ENCODE results near the gene LANCL2.

LANCL2 gene

DNA sequence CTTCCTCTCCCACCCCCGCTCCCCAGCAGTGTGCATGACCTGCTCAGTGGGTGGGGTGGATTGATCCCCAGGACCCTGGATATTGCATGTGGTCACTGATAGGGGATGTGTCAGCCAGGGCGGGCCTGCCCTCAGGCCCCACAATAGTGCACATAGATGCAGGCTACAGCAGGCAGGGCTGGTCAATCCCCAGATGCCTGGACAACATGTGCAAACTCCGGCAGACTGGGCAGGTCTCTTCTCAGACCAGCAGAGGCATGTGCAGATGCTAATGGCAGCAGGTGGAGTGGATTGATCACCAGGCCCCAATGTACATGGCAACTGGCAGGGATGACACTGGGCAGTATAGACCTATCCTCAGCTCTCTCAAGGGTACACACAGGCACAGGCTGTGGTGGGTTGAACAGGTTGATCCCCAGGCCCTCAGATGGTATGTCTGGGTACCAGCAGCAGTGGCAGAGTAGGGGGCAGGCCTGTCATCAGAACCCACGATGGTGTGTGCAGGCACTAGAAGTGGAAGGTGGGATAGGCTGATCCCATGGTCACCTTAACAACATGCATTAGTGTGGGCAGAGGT, 98.6 kb downstream of the LANCL2 start:
- Histone ChIP-seq H2BK120ac (ENCODE audit: low read depth, low read length) (no peak overlapping the region), H3K14ac (ENCODE audit: low read length) (no peak overlapping the region), H3K9ac (ENCODE audit: low read depth, low read length, poor library complexity) (no peak overlapping the region), H3K18ac (ENCODE audit: low read length) (no peak overlapping the region), H2AFZ (ENCODE audit: low read length) (no peak overlapping the region), H2AK5ac (ENCODE audit: low read depth, low read length) (no peak overlapping the region), H4K91ac (ENCODE audit: low read depth, low read length, poor library complexity) (no peak overlapping the region), H2BK5ac (ENCODE audit: low read length) (no peak overlapping the region), H3K27ac (replicated peaks; ENCODE audit: low read length) (no peak overlapping the region), H3K23ac (ENCODE audit: low read depth, low read length, poor library complexity) (no peak overlapping the region), H3K4me1 (ENCODE audit: control insufficient read depth in 2 of 2, insufficient read depth in 1 of 2, low read depth in 1 of 2, low read length in 2 of 2) (no peaks in the 10 kb centered on the region), H4K8ac (ENCODE audit: low read depth, low read length) (no peak overlapping the region), H3K36me3 (replicated peaks in 1 of 2; ENCODE audit: control insufficient read depth in 2 of 2, insufficient read depth in 2 of 2, low read length in 2 of 2) (peaks cover 18 to 35% of the 10 kb centered on the region in 2 donors), H2BK12ac (ENCODE audit: low read length) (no peak overlapping the region), H3K27me3 (ENCODE audit: control insufficient read depth in 3 of 3, insufficient read depth in 3 of 3, low read depth in 1 of 3, low read length in 3 of 3) (no peaks in the 10 kb centered on the region), H3K9me3 (replicated peaks in 1 of 2; ENCODE audit: control insufficient read depth in 2 of 2, insufficient read depth in 1 of 2, low read depth in 1 of 2, low read length in 2 of 2) (peaks cover 23 to 41% of the 10 kb centered on the region in 2 donors), H3K4ac (ENCODE audit: low read length) (no peak overlapping the region), H3K4me2 (ENCODE audit: insufficient read depth, low read length, poor library complexity, severe bottlenecking) (no peak overlapping the region), H3K79me1 (ENCODE audit: low read depth, low read length) (no peaks in the 10 kb centered on the region), H3K4me3 (ENCODE audit: low read length in 2 of 2) (no peak overlapping the region), H2BK15ac (ENCODE audit: low read length) (no peak overlapping the region)
- no CpG with 5 or more reads among the region's 4 CpGs for WGBS, 2 donors (ENCODE audit: extremely low coverage in 2 of 2, insufficient read length in 2 of 2, insufficient replicate concordance in 1 of 2)
- DNase-seq (ENCODE audit: low spot score) = no peak

DNA sequence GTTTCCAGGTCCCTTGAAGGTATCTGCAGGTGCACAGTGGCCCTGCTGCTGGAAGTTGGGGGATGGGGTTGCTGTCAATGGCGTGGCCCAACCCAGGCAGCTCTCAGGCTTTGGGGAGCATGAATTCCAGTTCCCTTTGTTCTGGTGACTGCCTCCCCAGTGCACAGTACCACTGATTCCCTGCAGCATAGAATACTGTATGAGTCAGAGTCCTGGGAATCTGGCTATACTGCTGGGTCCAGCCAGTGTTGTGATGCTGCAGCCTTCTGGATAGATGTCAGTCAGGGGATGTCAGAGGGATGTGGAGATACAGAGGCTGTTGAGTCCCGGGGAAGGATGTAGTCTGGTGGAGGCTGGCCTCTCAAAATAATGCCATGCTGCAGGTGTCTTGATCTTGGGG, 99.3 kb downstream of the LANCL2 start:
- WGBS, 2 donors (ENCODE audit: extremely low coverage in 2 of 2, insufficient read length in 2 of 2, insufficient replicate concordance in 1 of 2) = no CpG with 5 or more reads among the region's 2 CpGs
- Histone ChIP-seq H3K36me3 (replicated peaks in 1 of 2; ENCODE audit: control insufficient read depth in 2 of 2, insufficient read depth in 2 of 2, low read length in 2 of 2) (peaks cover 18 to 39% of the 10 kb centered on the region in 2 donors), H3K9me3 (replicated peaks in 1 of 2; ENCODE audit: control insufficient read depth in 2 of 2, insufficient read depth in 1 of 2, low read depth in 1 of 2, low read length in 2 of 2) (peaks cover 23 to 36% of the 10 kb centered on the region in 2 donors), H3K27me3 (ENCODE audit: control insufficient read depth in 3 of 3, insufficient read depth in 3 of 3, low read depth in 1 of 3, low read length in 3 of 3) (no peaks in the 10 kb centered on the region), H3K79me1 (ENCODE audit: low read depth, low read length) (no peaks in the 10 kb centered on the region), H3K14ac (ENCODE audit: low read length) (no peak overlapping the region), H3K27ac (replicated peaks; ENCODE audit: low read length) (no peak overlapping the region), H3K4me3 (ENCODE audit: low read length in 2 of 2) (peak overlapping the region in 1 of 2 donors; percentile 13), H3K23ac (ENCODE audit: low read depth, low read length, poor library complexity) (no peak overlapping the region), H2BK15ac (ENCODE audit: low read length) (no peak overlapping the region), H2AFZ (ENCODE audit: low read length) (no peak overlapping the region), H2BK120ac (ENCODE audit: low read depth, low read length) (no peak overlapping the region), H3K4me2 (ENCODE audit: insufficient read depth, low read length, poor library complexity, severe bottlenecking) (no peak overlapping the region), H3K18ac (ENCODE audit: low read length) (no peak overlapping the region), H2AK5ac (ENCODE audit: low read depth, low read length) (no peak overlapping the region), H4K8ac (ENCODE audit: low read depth, low read length) (no peak overlapping the region), H3K9ac (ENCODE audit: low read depth, low read length, poor library complexity) (no peak overlapping the region), H2BK5ac (ENCODE audit: low read length) (no peak overlapping the region), H2BK12ac (ENCODE audit: low read length) (no peak overlapping the region), H3K4ac (ENCODE audit: low read length) (no peak overlapping the region), H3K4me1 (ENCODE audit: control insufficient read depth in 2 of 2, insufficient read depth in 1 of 2, low read depth in 1 of 2, low read length in 2 of 2) (no peaks in the 10 kb centered on the region), H4K91ac (ENCODE audit: low read depth, low read length, poor library complexity) (no peak overlapping the region)
- no peak for DNase-seq (ENCODE audit: low spot score)

DNA sequence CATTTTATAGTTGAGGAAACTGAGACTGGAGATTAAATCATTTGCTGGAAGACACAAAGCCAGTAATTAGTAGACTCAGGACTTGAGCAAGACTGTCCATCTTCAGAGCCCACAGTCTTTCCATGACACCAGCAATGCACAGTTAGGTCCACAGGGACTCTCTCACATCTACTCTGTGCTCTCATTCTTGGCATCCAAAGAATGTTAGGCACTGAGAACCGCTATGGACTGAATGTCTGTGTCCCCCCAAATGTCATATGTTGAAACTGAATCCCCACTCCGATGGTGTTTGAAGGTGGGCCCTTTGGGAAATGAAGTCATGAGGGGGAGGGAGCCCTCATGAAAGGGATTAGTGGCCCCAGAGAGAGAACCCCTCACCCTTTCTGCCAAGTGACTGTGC, 100.6 kb downstream of the LANCL2 start:
- Histone ChIP-seq H3K27ac (replicated peaks; ENCODE audit: low read length) (no peak overlapping the region), H3K14ac (ENCODE audit: low read length) (no peak overlapping the region), H4K91ac (ENCODE audit: low read depth, low read length, poor library complexity) (no peak overlapping the region), H3K27me3 (ENCODE audit: control insufficient read depth in 3 of 3, insufficient read depth in 3 of 3, low read depth in 1 of 3, low read length in 3 of 3) (no peaks in the 10 kb centered on the region), H3K36me3 (replicated peaks in 1 of 2; ENCODE audit: control insufficient read depth in 2 of 2, insufficient read depth in 2 of 2, low read length in 2 of 2) (peaks cover 18 to 44% of the 10 kb centered on the region in 2 donors), H2BK12ac (ENCODE audit: low read length) (no peak overlapping the region), H3K23ac (ENCODE audit: low read depth, low read length, poor library complexity) (no peak overlapping the region), H2BK15ac (ENCODE audit: low read length) (no peak overlapping the region), H3K9me3 (replicated peaks in 1 of 2; ENCODE audit: control insufficient read depth in 2 of 2, insufficient read depth in 1 of 2, low read depth in 1 of 2, low read length in 2 of 2) (peaks cover 23 to 36% of the 10 kb centered on the region in 2 donors), H3K79me1 (ENCODE audit: low read depth, low read length) (no peaks in the 10 kb centered on the region), H3K4me1 (ENCODE audit: control insufficient read depth in 2 of 2, insufficient read depth in 1 of 2, low read depth in 1 of 2, low read length in 2 of 2) (peaks cover 3% of the 10 kb centered on the region in 2 donors), H2AK5ac (ENCODE audit: low read depth, low read length) (no peak overlapping the region), H3K18ac (ENCODE audit: low read length) (no peak overlapping the region), H2BK5ac (ENCODE audit: low read length) (no peak overlapping the region), H3K4ac (ENCODE audit: low read length) (no peak overlapping the region), H3K4me2 (ENCODE audit: insufficient read depth, low read length, poor library complexity, severe bottlenecking) (no peak overlapping the region), H3K9ac (ENCODE audit: low read depth, low read length, poor library complexity) (no peak overlapping the region), H2BK120ac (ENCODE audit: low read depth, low read length) (no peak overlapping the region), H3K4me3 (ENCODE audit: low read length in 2 of 2) (no peak overlapping the region), H4K8ac (ENCODE audit: low read depth, low read length) (no peak overlapping the region), H2AFZ (ENCODE audit: low read length) (no peak overlapping the region)
- DNase-seq (ENCODE audit: low spot score) = no peak
- no CpG with 5 or more reads among the region's 2 CpGs for WGBS, 2 donors (ENCODE audit: extremely low coverage in 2 of 2, insufficient read length in 2 of 2, insufficient replicate concordance in 1 of 2)

DNA sequence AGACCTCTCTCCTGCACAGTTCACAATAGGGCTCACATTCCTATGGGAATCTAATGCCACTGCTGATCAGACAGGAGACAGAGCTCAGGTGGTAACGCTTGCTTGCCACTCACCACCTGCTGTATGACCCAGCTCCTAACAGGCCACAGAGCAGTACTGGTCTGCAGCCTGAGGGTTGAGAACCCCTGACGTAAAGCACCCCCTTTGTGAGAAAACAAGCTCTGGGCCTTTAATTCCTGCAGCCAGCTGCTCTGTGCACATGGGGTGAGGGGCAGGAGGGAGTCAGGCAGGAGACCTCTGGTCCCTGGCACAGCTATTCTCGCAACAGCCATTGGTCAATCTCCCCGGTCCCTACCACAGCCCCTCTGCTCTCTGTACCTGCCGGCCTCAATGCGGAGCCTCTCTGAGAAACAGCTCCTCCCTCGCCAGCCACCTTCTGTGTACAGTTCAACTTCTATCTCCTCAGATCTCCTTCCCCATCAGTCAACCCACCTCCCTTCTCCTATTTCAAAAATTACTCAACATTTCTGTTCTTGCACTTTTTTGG, 102.0 kb downstream of the LANCL2 start:
- Histone ChIP-seq H3K9me3 (replicated peaks in 1 of 2; ENCODE audit: control insufficient read depth in 2 of 2, insufficient read depth in 1 of 2, low read depth in 1 of 2, low read length in 2 of 2) (peaks cover 23 to 31% of the 10 kb centered on the region in 2 donors), H3K18ac (ENCODE audit: low read length) (no peak overlapping the region), H2AFZ (ENCODE audit: low read length) (no peak overlapping the region), H3K4me1 (ENCODE audit: control insufficient read depth in 2 of 2, insufficient read depth in 1 of 2, low read depth in 1 of 2, low read length in 2 of 2) (peaks cover 3% of the 10 kb centered on the region in 2 donors), H2BK120ac (ENCODE audit: low read depth, low read length) (no peak overlapping the region), H3K9ac (ENCODE audit: low read depth, low read length, poor library complexity) (no peak overlapping the region), H3K4me2 (ENCODE audit: insufficient read depth, low read length, poor library complexity, severe bottlenecking) (no peak overlapping the region), H3K4ac (ENCODE audit: low read length) (no peak overlapping the region), H3K79me1 (ENCODE audit: low read depth, low read length) (no peaks in the 10 kb centered on the region), H3K4me3 (ENCODE audit: low read length in 2 of 2) (no peak overlapping the region), H4K8ac (ENCODE audit: low read depth, low read length) (no peak overlapping the region), H3K14ac (ENCODE audit: low read length) (no peak overlapping the region), H2BK15ac (ENCODE audit: low read length) (no peak overlapping the region), H3K36me3 (replicated peaks in 1 of 2; ENCODE audit: control insufficient read depth in 2 of 2, insufficient read depth in 2 of 2, low read length in 2 of 2) (peaks cover 18 to 44% of the 10 kb centered on the region in 2 donors), H4K91ac (ENCODE audit: low read depth, low read length, poor library complexity) (no peak overlapping the region), H3K27ac (replicated peaks; ENCODE audit: low read length) (no peak overlapping the region), H2BK5ac (ENCODE audit: low read length) (no peak overlapping the region), H3K23ac (ENCODE audit: low read depth, low read length, poor library complexity) (no peak overlapping the region), H2BK12ac (ENCODE audit: low read length) (no peak overlapping the region), H3K27me3 (ENCODE audit: control insufficient read depth in 3 of 3, insufficient read depth in 3 of 3, low read depth in 1 of 3, low read length in 3 of 3) (no peaks in the 10 kb centered on the region), H2AK5ac (ENCODE audit: low read depth, low read length) (no peak overlapping the region)
- WGBS, 2 donors (ENCODE audit: extremely low coverage in 2 of 2, insufficient read length in 2 of 2, insufficient replicate concordance in 1 of 2) = no CpG with 5 or more reads among the region's 7 CpGs
- DNase-seq (ENCODE audit: low spot score) = no peak

All from neuronal stem cell (in vitro differentiated cells).